ENCODE measurements around the gene RASGRP1.

The RASGRP1 gene

GRCh38 chr15:38554354-38554753, 10.3 kb downstream of the RASGRP1 start:
- no peak for TF ChIP-seq SIN3A (IDR thresholded peaks at IDR 0.05; ENCODE audit: borderline replicate concordance, insufficient read depth, low read length)
- TF ChIP-seq POLR2AphosphoS5 (IDR thresholded peaks at IDR 0.05; ENCODE audit: low read depth, low read length) = no peak
- no peak for TF ChIP-seq REST (IDR thresholded peaks at IDR 0.05; ENCODE audit: insufficient read depth in 1 of 2, low read depth in 2 of 2, low read length in 2 of 2)
- no peak for TF ChIP-seq FOXP2 (optimal IDR thresholded peaks at IDR 0.05; ENCODE audit: borderline replicate concordance, extremely low read depth, extremely low read length, insufficient read depth)
- no peak for TF ChIP-seq TAF1 (IDR thresholded peaks at IDR 0.05; ENCODE audit: borderline replicate concordance, insufficient read depth, low read length)

- TF ChIP-seq REST (IDR thresholded peaks at IDR 0.05; ENCODE audit: insufficient read depth in 1 of 2, low read depth in 2 of 2, low read length in 2 of 2) = no peak
- TF ChIP-seq TAF1 (IDR thresholded peaks at IDR 0.05; ENCODE audit: borderline replicate concordance, insufficient read depth, low read length) = no peak
These were observed 11.5 kb downstream of the RASGRP1 start for GRCh38 chr15:38553071-38553470.

GRCh38 chr15:38551720-38552648, 12.6 kb downstream of the RASGRP1 start:
- no peak for TF ChIP-seq SIN3A (IDR thresholded peaks at IDR 0.05; ENCODE audit: borderline replicate concordance, insufficient read depth, low read length)
- TF ChIP-seq POLR2AphosphoS5 (IDR thresholded peaks at IDR 0.05; ENCODE audit: low read depth, low read length) = no peak

GRCh38 chr15:38549222-38549621, 15.4 kb downstream of the RASGRP1 start:
- no peak for TF ChIP-seq FOXP2 (optimal IDR thresholded peaks at IDR 0.05; ENCODE audit: borderline replicate concordance, extremely low read depth, extremely low read length, insufficient read depth)
- no peak for TF ChIP-seq REST (IDR thresholded peaks at IDR 0.05; ENCODE audit: insufficient read depth in 1 of 2, low read depth in 2 of 2, low read length in 2 of 2)
- no peak for TF ChIP-seq POLR2AphosphoS5 (IDR thresholded peaks at IDR 0.05; ENCODE audit: low read depth, low read length)
- no peak for TF ChIP-seq TAF1 (IDR thresholded peaks at IDR 0.05; ENCODE audit: borderline replicate concordance, insufficient read depth, low read length)

GRCh38 chr15:38547255-38547997, 17.2 kb downstream of the RASGRP1 start:
- TF ChIP-seq REST (IDR thresholded peaks at IDR 0.05; ENCODE audit: insufficient read depth in 1 of 2, low read depth in 2 of 2, low read length in 2 of 2) (no peak), POLR2AphosphoS5 (IDR thresholded peaks at IDR 0.05; ENCODE audit: low read depth, low read length) (no peak), SIN3A (IDR thresholded peaks at IDR 0.05; ENCODE audit: borderline replicate concordance, insufficient read depth, low read length) (no peak), FOXP2 (optimal IDR thresholded peaks at IDR 0.05; ENCODE audit: borderline replicate concordance, extremely low read depth, extremely low read length, insufficient read depth) (no peak), TAF1 (IDR thresholded peaks at IDR 0.05; ENCODE audit: borderline replicate concordance, insufficient read depth, low read length) (no peak)

All from PFSK-1 (cell line).